Measurements from ENCODE around the gene HPRT1.

The HPRT1 gene, protein sequence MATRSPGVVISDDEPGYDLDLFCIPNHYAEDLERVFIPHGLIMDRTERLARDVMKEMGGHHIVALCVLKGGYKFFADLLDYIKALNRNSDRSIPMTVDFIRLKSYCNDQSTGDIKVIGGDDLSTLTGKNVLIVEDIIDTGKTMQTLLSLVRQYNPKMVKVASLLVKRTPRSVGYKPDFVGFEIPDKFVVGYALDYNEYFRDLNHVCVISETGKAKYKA

DNA sequence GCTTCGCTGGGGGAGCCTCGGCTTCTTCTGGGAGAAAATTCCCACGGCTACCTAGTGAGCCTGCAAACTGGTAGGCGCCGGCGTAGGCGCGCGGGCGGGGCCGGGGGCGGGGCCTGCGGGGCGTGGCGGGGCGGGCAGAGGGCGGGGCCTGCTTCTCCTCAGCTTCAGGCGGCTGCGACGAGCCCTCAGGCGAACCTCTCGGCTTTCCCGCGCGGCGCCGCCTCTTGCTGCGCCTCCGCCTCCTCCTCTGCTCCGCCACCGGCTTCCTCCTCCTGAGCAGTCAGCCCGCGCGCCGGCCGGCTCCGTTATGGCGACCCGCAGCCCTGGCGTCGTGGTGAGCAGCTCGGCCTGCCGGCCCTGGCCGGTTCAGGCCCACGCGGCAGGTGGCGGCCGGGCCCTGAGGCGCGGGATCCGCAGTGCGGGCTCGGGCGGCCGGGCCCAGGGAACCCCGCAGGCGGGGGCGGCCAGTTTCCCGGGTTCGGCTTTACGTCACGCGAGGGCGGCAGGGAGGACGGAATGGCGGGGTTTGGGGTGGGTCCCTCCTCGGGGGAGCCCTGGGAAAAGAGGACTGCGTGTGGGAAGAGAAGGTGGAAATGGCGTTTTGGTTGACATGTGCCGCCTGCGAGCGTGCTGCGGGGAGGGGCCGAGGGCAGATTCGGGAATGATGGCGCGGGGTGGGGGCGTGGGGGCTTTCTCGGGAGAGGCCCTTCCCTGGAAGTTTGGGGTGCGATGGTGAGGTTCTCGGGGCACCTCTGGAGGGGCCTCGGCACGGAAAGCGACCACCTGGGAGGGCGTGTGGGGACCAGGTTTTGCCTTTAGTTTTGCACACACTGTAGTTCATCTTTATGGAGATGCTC is at the start of gene HPRT1:
HPRT1 (plus strand) TSS at position 161 of the 857 bp plus-strand sequence; CDS start at position 308, 147 bp downstream.
- H4K20me1 ChIP-seq = peaks cover 10% of the 10 kb centered on the region; the same call in 1 of the 2 replicates
- peak within 1 kb of the TSS; percentile 83 for H3K27ac ChIP-seq
- H3K4me3 ChIP-seq = peak within 1 kb of the TSS; percentile 76
- H3K4me2 ChIP-seq = peak within 1 kb of the TSS; percentile 69
- peaks cover 40% of the 10 kb centered on the region for H3K27me3 ChIP-seq
- peaks cover 28% of the 10 kb centered on the region for H3K4me1 ChIP-seq
- no peaks in the 10 kb centered on the region for H3K36me3 ChIP-seq
- TF ChIP-seq Cebpa-rat (IDR thresholded peaks at IDR 0.05) = no peak
- H3K9me3 ChIP-seq = no peaks in the 10 kb centered on the region
- H3K9ac ChIP-seq = peak within 1 kb of the TSS; percentile 82

DNA sequence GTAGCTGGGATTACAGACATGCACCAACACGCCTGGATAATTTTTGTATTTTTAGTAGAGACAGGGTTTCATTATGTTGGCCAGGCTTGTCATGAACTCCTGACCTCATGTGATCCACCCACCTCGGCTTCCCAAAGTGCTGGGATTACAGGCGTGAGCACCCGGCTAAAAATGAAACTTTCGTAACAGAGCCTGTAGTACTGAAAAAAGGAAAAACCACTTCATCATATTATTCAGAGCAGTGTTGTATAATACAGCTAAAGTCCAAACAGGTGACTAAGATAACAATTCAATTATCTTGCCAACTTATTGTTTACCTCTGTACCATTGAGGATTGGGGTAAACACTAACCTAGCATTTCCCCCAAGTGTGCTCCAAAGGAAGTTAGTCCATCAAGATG is 43.9 kb upstream of the HPRT1 start:
- H3K27ac ChIP-seq = no peak overlapping the region
- no peak overlapping the region for H3K4me2 ChIP-seq

DNA sequence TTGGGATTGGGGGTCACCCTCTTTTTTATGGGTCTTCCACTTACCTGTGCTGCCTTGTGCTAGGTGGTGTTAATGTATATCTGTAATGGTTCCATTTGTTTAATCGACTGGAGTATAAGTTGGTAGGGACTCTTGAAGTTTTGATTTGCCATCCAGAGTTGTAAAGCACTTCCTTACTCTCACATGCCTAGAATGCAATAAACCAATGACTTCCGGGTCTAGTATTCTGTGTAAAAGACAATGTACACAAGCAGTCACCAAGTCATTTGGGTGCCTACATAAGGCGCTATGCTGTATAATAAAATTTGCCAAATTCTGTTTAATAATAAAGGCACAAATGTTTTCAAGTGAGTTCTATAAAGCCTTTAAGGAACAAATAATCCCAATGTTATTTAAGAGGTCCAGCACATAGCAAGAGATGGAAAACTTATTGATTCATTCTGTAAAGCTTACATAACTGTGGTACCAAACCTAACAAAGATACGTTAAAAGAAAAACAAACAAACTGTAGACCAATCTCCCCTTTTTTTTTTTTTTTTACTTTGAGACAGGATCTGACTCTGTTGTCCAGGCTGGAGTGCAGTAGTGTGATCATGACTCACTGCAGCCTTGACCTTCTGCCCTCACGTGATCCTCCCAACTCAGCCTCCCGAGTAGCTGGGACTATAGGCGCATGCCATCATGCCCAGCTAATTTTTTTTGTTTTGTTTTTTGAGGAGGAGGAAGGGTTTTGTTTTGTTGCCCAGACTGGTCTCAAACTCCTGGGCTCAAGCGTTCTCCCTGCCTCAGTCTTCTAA is 41.5 kb upstream of the HPRT1 start:
- Histone ChIP-seq H3K27me3 (peaks cover 77% of the 10 kb centered on the region), H3K9me3 (no peaks in the 10 kb centered on the region), H3K4me2 (no peak overlapping the region), H3K9ac (no peak overlapping the region), H3K27ac (no peak overlapping the region), H3K36me3 (peaks cover 57% of the 10 kb centered on the region), H4K20me1 (peaks cover 53% of the 10 kb centered on the region), H3K4me3 (no peak overlapping the region), H3K4me1 (no peaks in the 10 kb centered on the region)
- no peak for TF ChIP-seq Cebpa-rat (IDR thresholded peaks at IDR 0.05)

More for the DNA sequence above, 43.9 kb upstream of the HPRT1 start:
- no peak overlapping the region for H3K9ac ChIP-seq
- H3K27me3 ChIP-seq = peaks cover 81% of the 10 kb centered on the region
- H4K20me1 ChIP-seq = peaks cover 55% of the 10 kb centered on the region; the same call in 1 of the 2 replicates
- TF ChIP-seq Cebpa-rat (IDR thresholded peaks at IDR 0.05) = no peak
- peaks cover 54% of the 10 kb centered on the region for H3K36me3 ChIP-seq
- no peaks in the 10 kb centered on the region for H3K9me3 ChIP-seq
- no peak overlapping the region for H3K4me3 ChIP-seq
- no peaks in the 10 kb centered on the region for H3K4me1 ChIP-seq

DNA sequence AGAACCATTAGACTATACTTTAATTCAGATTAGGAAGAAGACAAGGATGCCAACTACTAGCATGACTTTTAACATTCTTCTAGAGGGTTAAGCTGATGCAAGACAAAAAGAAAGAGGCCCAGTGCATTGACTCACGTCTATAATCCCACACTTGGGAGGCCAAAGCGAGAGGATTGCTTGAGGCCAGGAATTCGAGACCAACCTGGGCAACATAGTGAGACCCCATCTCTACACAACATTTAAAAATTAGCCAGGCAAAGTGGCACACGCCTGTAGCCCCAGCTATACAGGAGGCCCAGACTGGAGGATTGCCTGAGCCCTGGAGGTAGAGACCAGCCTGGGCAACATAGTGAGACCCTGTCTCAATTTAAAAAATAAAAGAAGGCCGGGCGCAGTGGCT is 40.2 kb upstream of the HPRT1 start:
- no peak for TF ChIP-seq Cebpa-rat (IDR thresholded peaks at IDR 0.05)
- no peaks in the 10 kb centered on the region for H3K4me1 ChIP-seq
- no peak overlapping the region for H3K9ac ChIP-seq
- H3K36me3 ChIP-seq = peaks cover 59% of the 10 kb centered on the region
- peaks cover 77% of the 10 kb centered on the region for H3K27me3 ChIP-seq
- no peaks in the 10 kb centered on the region for H3K9me3 ChIP-seq
- H4K20me1 ChIP-seq = peaks cover 55% of the 10 kb centered on the region
- no peak overlapping the region for H3K4me3 ChIP-seq
- H3K27ac ChIP-seq = no peak overlapping the region
- H3K4me2 ChIP-seq = no peak overlapping the region

DNA sequence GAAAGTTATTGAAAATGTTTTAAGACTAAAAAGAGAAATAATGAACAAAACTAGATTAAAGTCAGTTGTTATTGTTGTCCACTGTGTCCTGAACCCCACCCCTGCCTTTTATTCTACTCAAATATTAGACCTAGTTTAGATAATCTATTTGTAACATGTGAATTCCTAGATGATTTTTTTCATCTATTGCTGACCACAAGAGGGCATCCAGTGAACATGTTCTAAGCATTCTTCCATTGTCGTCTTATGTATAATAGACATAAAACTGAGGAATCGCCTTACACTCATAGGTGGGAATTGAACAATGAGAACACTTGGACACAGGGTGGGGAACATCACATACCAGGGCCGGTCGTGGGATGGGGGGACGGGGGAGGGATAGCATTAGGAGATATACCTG is 36.4 kb upstream of the HPRT1 start:
- H3K36me3 ChIP-seq = peaks cover 46% of the 10 kb centered on the region
- H3K4me1 ChIP-seq = no peaks in the 10 kb centered on the region
- no peak for TF ChIP-seq Cebpa-rat (IDR thresholded peaks at IDR 0.05)
- peaks cover 77% of the 10 kb centered on the region for H3K27me3 ChIP-seq
- H4K20me1 ChIP-seq = peaks cover 42% of the 10 kb centered on the region
- H3K4me3 ChIP-seq = no peak overlapping the region
- no peaks in the 10 kb centered on the region for H3K9me3 ChIP-seq
- H3K9ac ChIP-seq = no peak overlapping the region
- no peak overlapping the region for H3K27ac ChIP-seq
- no peak overlapping the region for H3K4me2 ChIP-seq

DNA sequence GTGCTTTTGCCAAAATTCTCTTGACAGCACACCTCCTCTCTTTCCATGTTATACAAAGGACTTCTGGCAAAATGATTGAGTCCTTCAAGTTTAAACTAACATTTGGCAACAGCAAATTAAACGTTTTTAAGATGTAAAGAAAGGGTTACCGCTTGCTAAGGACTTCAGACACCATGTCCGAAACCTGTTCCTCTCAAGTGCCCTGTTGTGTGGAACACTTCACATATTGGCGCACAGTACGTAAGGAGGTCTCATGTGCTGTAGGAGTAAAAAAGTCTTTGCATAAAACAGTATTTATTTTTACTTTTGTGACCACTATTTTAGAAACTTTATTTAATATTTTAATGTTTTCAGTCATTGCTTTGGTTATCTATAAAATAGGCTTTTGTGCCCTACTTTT is 33.7 kb upstream of the HPRT1 start:
- no peak overlapping the region for H3K27ac ChIP-seq
- no peak overlapping the region for H3K9ac ChIP-seq
- H3K4me3 ChIP-seq = no peak overlapping the region
- peaks cover 78% of the 10 kb centered on the region for H3K27me3 ChIP-seq
- no peaks in the 10 kb centered on the region for H3K4me1 ChIP-seq
- no peak overlapping the region for H3K4me2 ChIP-seq
- peaks cover 29% of the 10 kb centered on the region for H3K36me3 ChIP-seq
- TF ChIP-seq Cebpa-rat (IDR thresholded peaks at IDR 0.05) = no peak
- peaks cover 22% of the 10 kb centered on the region for H4K20me1 ChIP-seq
- H3K9me3 ChIP-seq = no peaks in the 10 kb centered on the region

DNA sequence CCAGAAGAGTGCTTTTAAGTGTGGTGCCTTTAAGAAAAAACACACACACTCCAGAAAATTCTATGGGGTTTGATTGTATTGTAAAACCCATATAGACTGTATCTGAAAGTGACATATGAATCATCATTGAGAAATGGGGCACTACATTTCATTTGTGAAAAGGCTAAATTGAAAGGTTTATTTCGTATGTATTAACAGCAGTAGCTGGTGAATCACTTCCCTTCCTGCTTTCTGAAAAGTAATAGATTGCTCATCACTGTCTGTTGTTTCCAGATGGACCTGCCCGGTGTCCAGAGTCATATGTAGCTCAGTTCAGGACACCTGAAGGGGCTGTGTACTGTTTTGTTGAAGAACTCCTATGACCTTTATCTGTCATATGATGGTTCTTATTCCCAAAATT is 28.1 kb upstream of the HPRT1 start:
- H3K27ac ChIP-seq = no peak overlapping the region
- no peaks in the 10 kb centered on the region for H3K9me3 ChIP-seq
- TF ChIP-seq Cebpa-rat (IDR thresholded peaks at IDR 0.05) = no peak
- peaks cover 11% of the 10 kb centered on the region for H3K36me3 ChIP-seq
- peaks cover 13% of the 10 kb centered on the region; the same call in 1 of the 2 replicates for H4K20me1 ChIP-seq
- no peaks in the 10 kb centered on the region for H3K4me1 ChIP-seq
- H3K4me2 ChIP-seq = no peak overlapping the region
- no peak overlapping the region for H3K4me3 ChIP-seq
- no peak overlapping the region for H3K9ac ChIP-seq
- peaks cover 88% of the 10 kb centered on the region for H3K27me3 ChIP-seq

DNA sequence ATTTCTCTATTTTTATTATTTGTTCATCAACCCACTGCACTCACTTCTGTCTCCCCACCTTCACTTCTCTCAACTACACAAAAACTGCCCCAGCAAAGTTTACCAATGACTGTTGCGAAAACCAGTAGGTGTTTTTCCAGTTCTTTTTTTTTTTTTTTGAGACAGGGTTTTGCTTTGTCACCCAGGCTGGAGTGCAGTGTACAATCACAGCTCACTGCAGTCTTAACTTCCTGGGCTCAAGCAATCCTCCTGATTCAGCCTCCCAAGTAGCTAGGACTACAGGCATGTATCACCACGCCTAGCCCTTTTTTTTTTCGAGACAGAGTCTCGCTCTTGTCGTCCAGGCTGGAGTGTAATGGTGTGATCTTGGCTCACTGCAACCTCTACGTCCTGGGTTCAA is 24.1 kb upstream of the HPRT1 start:
- Histone ChIP-seq H3K9me3 (no peaks in the 10 kb centered on the region), H3K27me3 (peaks cover 79% of the 10 kb centered on the region), H3K4me2 (no peak overlapping the region), H3K4me1 (no peaks in the 10 kb centered on the region), H3K36me3 (peaks cover 14% of the 10 kb centered on the region), H3K4me3 (no peak overlapping the region), H4K20me1 (peaks cover 8% of the 10 kb centered on the region; the same call in 1 of the 2 replicates), H3K27ac (no peak overlapping the region), H3K9ac (no peak overlapping the region)
- no peak for TF ChIP-seq Cebpa-rat (IDR thresholded peaks at IDR 0.05)

DNA sequence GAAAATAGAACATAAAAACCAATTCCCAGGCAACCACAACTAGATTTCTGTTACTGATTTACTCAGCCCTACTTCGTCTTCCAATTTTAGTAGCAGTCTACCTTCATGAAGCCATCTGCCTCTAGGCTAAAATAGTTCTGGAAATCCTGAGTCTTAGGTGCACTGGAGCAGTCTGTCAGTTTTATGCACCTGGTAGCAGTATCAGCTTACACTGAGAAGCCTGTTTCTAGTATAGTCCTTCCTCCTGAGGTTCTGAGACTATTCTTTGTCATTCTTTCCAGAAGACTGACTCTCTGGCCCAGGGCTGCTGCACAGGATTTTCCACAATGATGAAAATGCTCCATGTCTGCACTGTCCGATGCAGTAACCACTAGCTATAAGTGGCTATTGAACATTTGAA is 16.9 kb upstream of the HPRT1 start:
- H3K9ac ChIP-seq = no peak overlapping the region
- H3K27ac ChIP-seq = no peak overlapping the region
- TF ChIP-seq Cebpa-rat (IDR thresholded peaks at IDR 0.05) = no peak
- peaks cover 65% of the 10 kb centered on the region for H3K27me3 ChIP-seq
- H3K4me3 ChIP-seq = no peak overlapping the region
- H3K36me3 ChIP-seq = no peaks in the 10 kb centered on the region
- no peak overlapping the region for H3K4me2 ChIP-seq
- H3K9me3 ChIP-seq = no peaks in the 10 kb centered on the region
- H3K4me1 ChIP-seq = no peaks in the 10 kb centered on the region
- H4K20me1 ChIP-seq = peaks cover 7% of the 10 kb centered on the region; the same call in 1 of the 2 replicates

Measured in BLaER1 (cell line).